Right ventricle myocardium superior (tissue), 1 donor: ENCODE measurements around the gene NELFA. TPM values are rescaled to one million over a fixed set of nuclear protein-coding genes. Genes with fewer than 3 reads are reported as not detected.

Experiments
- ATAC-seq: fragments of 200-7000 bp; cut with Tn5 transposase; one replicate; pipeline ENCODE4 v1.9.1; 2020; ENCODE audit warnings: mild to moderate bottlenecking; ENCODE audit not compliant: poor library complexity
- DNase-seq: peaks from one replicate; pipeline ENCODE4 v3.0.0-alpha.2; 2020
- intact Hi-C: fragments of 100-400 bp; cut with DNase I; formaldehyde crosslinking; loops from one replicate; pipeline ENCODE4 v1.11.2; 2022
- total RNA-seq: library from RNA; stranded (reverse); fragmentation: NEBNext Ultra II Directional; extraction: Animal tissue kit (Norgen Biotek cat#: 25700); gene quantifications from one replicate; pipeline ENCODE4 v1.2.1, GENCODE V29; 2021
- donor health status: DM: no; HTN: yes; CAD: no; lungs with severe emphysema.

NELFA gene
- total RNA-seq, 1 donor from 2014 or later = 10.4 TPM

GRCh38 chr4:1975391-1975801 lies 33.4 kb downstream of the NELFA start:
- ATAC-seq (no peak), DNase-seq (no peak)
- intact Hi-C loops = no loop called here

DNA sequence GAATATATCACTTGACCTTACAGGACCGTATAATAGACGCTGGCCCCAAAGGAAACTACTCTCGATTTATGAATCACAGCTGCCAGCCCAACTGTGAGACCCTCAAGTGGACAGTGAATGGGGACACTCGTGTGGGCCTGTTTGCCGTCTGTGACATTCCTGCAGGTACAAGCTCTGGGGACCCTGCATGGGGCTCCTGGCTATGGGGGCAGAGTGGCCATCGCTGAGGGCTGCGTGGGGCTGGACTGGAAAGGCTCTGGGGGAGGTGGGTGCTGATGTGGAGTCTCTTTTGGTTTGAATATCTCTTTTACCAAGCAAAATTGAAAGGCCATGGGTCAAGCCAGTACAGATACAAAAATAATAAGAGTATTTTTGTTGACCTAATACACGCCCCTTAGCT lies 33.9 kb downstream of the NELFA start:
- no peak for DNase-seq
- intact Hi-C loops = no loop called here

DNA sequence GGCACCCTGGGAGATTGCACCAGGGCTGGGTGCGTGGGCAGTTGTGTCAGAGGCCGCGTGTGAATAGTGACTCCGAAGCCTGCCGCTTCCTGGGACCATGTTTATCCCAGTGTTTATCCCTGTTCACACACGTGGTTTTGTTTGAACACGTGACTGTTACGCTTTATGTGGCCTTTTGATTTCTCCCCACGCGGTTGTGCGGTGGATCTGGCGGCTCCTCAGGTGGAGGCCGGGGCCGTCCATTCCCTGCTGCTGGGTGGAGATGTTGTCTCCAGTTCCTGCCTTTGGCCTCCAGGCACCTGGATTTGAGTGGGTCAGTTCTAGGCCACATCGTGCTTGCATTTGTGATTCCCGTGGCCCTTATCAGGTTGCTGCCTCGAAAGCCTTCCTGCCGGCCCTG lies 35.1 kb downstream of the NELFA start:
- DNase-seq (no peak), ATAC-seq (no peak)
- intact Hi-C loops = no loop called here

More for the DNA sequence above, 33.9 kb downstream of the NELFA start:
- no peak for ATAC-seq

- intact Hi-C loops = no loop called here
- ATAC-seq = no peak
Measured at GRCh38 chr4:1973218-1973617, 35.6 kb downstream of the NELFA start.

DNA sequence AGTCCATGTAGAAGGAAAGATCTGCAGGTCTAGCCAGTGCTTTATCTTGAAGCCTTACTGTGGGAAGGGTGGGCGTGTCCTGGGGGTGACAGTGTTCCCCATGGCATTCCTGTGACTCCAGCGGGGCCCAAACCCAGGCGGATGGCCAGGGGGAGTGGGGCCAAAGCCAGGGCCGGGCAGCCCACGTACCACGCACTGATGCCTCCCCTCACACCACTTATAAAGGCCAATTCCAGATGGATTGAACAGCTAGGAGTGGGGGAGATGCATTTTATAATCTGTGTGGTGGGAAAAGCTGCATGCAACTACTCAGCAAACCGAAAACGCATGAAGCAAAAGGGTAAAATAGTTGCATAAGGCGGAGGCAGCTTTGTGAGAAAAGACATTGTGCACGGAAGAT lies 36.4 kb downstream of the NELFA start:
- DNase-seq = no peak
- no peak for ATAC-seq
- intact Hi-C loops = no loop called here

More at GRCh38 chr4:1973218-1973617, 35.6 kb downstream of the NELFA start:
- no peak for DNase-seq

DNA sequence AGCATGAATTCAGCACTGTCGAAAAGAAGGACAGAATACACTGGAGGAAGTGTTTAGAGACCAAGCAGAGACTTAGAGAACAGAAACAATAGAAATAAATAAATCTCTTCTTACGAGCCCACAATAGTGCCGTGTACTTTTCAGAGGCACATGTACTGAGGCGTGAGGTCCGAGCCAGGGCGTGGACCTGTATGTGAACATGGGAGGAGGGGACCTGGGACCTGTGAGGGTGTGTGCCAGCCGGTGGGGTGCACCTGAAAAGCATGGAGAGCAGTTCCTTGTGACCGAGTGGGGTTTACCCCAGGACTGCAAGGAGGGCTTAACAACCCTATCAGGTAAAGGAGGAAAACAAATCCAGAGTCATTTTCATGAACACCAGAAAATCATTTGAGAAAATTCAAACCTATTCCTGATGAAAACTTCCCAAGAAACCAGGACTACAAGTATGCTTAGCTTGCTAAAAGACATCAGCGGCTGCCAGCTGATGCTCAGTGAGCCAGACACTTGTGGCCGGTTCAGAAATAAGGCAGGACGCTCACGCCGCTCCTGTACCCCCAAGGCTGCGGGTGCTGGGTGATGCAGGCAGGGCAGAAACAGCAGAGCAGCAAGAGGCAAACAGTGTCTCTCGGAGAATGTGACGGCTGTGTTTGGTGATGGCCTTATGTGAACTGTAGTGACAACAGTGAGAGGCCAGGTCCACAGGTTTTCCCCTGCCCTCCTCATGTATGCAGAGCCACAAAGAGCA lies 37.1 kb downstream of the NELFA start:
- no peak for ATAC-seq
- intact Hi-C loops = no loop called here
- no peak for DNase-seq

DNA sequence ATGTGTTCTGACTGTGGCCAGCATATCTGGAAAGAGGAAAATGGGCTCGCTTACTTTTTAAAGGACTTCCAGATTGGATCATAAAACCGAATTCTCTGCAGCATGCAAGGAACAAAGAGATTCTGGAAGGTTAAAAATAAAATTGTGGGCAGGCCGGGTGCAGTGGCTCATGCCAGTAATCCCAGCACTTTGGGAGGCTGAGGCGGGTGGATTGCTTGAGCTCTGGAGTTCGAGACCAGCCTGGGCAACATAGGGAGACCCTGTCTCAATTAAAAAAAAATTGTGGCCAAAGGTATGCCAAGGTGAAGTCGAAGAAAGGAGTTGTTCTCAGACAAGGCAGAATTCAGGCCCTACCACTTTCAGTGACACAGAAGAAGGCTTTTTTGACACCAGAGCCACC lies 37.8 kb downstream of the NELFA start:
- DNase-seq = no peak

GRCh38 chr4:1969928-1970723 lies 38.6 kb downstream of the NELFA start:
- ATAC-seq = no peak
- DNase-seq = no peak
- intact Hi-C loops = no loop called here

More for the DNA sequence above, 37.8 kb downstream of the NELFA start:
- no peak for ATAC-seq
- intact Hi-C loops = no loop called here

DNA sequence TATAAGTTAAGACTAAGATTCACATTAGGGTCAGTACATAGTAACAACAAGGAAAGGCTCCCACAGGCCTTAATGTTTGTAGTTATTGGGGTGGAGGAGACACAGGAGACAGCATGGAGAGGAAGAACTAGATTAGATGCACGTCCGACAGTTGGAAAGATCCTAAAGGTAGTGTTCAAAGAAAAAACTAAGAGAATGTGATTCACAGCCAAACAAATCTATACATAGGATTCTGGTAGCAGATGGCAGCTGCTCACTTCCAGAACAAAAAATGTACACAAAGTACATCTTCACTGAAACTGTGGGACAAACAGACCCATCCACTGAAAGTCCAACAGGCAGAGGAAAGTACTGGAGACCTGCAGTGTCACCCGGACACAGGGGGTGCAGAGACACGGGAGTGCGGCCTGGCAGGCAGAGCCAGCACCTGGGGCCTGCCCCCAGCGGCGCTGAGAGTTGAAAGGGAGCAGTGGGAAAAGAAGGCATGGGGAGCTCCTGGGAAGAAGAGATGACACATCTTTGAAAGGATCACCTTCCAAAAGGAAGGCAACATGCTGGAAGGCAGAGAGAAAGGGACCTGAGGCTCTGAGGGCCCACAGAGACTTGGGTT lies 40.0 kb downstream of the NELFA start:
- intact Hi-C loops = no loop called here

DNA sequence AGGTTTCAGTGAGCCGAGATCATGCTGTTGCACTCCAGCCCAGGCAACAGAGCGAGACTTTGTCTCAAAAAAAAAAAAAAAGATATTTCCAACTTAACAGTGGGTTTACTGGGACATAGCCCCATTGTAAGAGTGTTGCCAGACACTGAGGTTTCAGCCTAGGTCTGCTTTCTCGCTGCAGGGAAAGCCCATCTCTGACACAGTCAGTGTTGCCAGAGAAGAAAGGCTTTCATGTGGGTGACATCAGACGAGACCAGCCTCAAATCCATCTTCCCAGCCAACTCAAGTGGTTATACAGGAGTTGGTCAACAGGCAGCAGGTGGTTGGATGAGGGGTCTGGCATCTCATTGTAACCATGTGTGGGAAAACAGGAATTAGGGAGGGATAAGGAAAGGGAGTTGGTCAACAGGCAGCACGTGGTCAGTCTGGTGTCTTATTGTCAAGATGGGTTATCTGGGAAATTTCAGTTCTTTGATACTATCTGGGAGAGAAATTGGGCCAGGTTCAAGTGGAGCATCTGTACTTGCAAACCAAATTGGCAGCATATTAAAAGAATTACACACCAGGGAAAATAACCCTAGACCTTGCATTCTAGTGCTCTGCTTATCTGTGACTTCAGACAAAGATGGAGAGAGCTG lies 41.1 kb downstream of the NELFA start:
- ATAC-seq (no peak), DNase-seq (no peak)
- intact Hi-C loops = no loop called here

More for the DNA sequence above, 40.0 kb downstream of the NELFA start:
- DNase-seq (no peak), ATAC-seq (no peak)

GRCh38 chr4:1964971-1965370 lies 43.8 kb downstream of the NELFA start:
- intact Hi-C loops = no loop called here
- no peak for ATAC-seq
- no peak for DNase-seq

DNA sequence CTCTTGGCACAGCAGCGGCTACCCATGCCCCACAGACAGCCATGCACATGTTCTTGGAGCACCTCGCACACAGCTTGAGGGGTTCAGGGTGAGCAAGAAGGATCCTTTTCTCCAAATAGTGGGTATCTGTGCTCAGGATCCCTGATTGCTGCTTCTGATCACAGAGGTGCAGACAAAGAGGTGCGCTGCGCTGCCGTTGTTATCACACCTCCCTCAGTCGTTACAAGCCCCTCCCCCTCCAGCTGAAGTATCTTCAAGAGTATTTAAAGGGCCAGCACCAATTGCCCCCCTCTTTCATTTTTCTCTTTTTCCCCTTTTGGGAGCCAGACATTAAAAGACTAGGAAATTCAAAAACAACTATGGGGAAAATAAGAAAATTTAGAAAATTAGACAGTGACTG lies 44.3 kb downstream of the NELFA start:
- no peak for ATAC-seq
- intact Hi-C loops = no loop called here
- no peak for DNase-seq

- DNase-seq (no peak), ATAC-seq (no peak)
- intact Hi-C loops = no loop called here
Measured at GRCh38 chr4:1962980-1963379, 45.8 kb downstream of the NELFA start.

DNA sequence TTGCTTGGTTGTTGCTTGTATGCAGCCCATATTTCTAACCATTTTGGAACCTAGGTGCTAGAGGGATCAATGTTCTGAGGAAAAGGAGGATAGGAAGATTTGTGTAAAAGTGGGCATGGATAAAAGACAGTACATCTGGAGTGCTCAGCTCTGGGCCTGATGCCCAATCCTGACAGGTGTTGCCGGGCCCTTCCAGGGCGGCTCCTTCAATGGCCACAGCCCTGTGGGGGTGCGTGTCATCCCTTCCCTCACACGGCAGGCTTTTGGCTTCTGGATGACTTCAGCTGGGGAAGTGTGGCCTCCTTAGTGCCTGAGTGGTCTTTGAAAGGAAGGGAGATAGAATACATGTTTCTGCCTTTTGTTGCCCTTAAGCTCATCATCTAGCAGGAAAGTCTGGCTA lies 47.2 kb downstream of the NELFA start:
- ATAC-seq (no peak), DNase-seq (no peak)
- intact Hi-C loops = no loop called here

DNA sequence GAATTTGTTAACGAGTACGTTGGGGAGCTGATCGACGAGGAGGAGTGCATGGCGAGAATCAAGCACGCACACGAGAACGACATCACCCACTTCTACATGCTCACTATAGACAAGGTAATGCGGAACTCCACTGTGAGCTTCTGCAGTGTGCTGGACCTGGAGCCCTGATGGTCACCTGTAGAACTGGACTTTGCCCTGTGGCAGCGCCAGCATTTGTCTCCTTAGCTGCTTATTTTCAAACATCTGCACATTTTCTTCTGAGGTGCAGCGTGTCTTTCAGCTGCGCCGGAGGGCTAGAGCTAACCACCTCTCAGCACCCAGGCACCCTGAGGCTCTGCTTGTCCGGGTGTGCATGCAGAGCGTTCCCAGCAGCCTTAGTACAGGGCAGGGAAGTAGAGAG lies 47.7 kb downstream of the NELFA start:
- intact Hi-C loops = no loop called here
- no peak for DNase-seq
- no peak for ATAC-seq

DNA sequence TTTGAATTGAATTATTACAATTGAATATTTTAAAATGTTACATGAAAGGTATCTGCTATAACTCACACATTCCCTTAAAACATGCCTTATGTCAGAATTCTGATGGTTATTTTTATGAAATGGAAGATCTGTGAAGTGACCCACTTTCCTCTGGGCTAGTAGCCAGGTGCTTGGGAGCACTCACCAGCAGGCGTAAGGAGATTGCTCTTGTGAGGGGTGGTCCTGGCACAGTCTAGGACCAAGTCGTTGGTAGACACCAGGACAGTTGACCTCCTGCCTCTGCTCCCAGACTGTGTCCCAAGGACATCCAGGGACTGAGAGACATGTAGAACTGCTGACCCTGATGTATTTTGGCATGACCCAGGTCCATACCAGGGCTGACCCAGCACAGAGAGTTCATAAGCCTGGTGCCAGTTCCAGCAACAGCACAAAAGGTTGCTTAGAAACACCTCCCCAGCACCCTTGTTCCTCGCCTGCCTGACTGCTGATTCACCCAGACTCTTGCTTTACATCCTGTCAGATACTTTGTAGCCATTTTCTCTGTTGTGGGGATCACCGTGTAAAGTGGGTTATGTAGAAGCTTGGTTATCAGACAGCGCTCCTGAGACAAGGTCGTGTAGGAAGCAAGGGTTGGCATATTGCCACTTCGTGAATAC lies 48.5 kb downstream of the NELFA start:
- DNase-seq (no peak), ATAC-seq (peak; percentile 72)
- intact Hi-C loops = no loop called here

GRCh38 chr4:1959104-1959384 lies 49.7 kb downstream of the NELFA start:
- no peak for ATAC-seq
- intact Hi-C loops = no loop called here
- DNase-seq = no peak

GRCh38 chr4:1958276-1959103 lies 50.3 kb downstream of the NELFA start:
- intact Hi-C loops = no loop called here
- DNase-seq (no peak), ATAC-seq (peak; percentile 50)
